ENCODE data around the gene DHX38. TPM values are rescaled to one million over a fixed set of nuclear protein-coding genes. Genes with fewer than 3 reads are reported as not detected.

The DHX38 gene
- total RNA-seq, 4 donors from 2014 or later = 37.6 to 60.8 (median 52.8) TPM

DNA sequence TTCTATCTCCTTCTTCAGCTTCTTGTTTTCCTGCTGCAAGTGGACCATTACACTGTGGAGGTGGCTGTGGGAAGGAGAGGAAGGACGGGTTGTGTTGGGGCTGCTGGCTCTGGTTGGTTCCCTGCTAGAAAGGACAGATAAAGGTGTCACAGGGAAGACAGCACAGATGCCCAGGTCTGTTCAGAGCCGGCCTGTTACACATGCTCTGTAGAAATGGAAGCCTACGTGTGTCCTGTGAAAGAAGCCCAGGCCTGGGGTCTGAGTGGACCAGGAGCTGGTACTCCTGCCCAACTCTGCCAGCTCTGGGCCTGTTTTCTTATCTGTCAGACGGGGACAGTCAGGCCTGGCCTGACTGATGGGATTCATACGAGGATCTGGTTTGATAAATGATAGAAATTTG is 26.4 kb downstream of the DHX38 start:
- in situ Hi-C loops (cut with MboI; ENCODE audit: low pct_ligation_motif_present in 1 of 4, low pct_unique_long_range_greater_than_20kb in 1 of 4, low sequenced_read_pairs in 3 of 4) = loop anchor here in 2 of 4 donors (10.0 to 25.0 kb wide), 2 partner anchors 342 to 345 kb away; no protein-coding TSS in a partner anchor
- Histone ChIP-seq H3K27me3 (no peaks in the 10 kb centered on the region), H3K4me3 (no peak overlapping the region), H3K4me1 (peaks cover 0 to 4% (median under 1%) of the 10 kb centered on the region in 4 donors), H3K9me3 (no peaks in the 10 kb centered on the region), H3K27ac (no peak overlapping the region), H3K36me3 (no peaks in the 10 kb centered on the region)
- 96 to 100% methylated on average over 2 to 5 of the region's 5 CpGs for WGBS, 2 donors (ENCODE audit: low coverage in 1 of 2)
- no peak for DNase-seq
- intact Hi-C loops (cut with DNase I; ENCODE audit: low total_unique reads) = no loop called here
- TF ChIP-seq CTCF (IDR thresholded peaks at IDR 0.05) (no peak), POLR2A (IDR thresholded peaks at IDR 0.05) (no peak), POLR2AphosphoS5 (IDR thresholded peaks at IDR 0.05) (no peak), EP300 (IDR thresholded peaks at IDR 0.05; ENCODE audit: low read depth) (no peak)

DNA sequence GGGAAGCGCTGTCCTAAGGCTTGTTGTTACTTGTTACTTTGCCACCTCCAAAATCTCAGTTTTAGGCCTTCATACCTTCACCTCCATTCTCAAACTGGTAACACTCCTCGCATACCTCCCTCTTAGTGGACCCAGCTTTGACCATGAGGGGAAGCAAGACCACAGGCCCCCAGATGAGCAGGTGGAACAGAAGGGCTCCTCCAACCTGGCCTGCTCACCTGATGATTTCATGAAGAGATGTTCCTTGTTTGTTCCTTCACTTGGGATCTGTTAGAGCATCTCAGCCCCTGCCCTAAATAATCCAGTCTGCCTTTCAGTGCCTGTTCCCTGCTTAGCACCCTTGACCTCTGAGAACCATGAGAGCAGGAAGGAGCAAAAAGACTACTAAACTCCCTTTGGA is 28.7 kb downstream of the DHX38 start:
- TF ChIP-seq POLR2AphosphoS5 (IDR thresholded peaks at IDR 0.05) (no peak), EP300 (IDR thresholded peaks at IDR 0.05; ENCODE audit: low read depth) (no peak), POLR2A (IDR thresholded peaks at IDR 0.05) (no peak), CTCF (IDR thresholded peaks at IDR 0.05) (no peak)
- H3K27ac ChIP-seq = no peak overlapping the region
- no peaks in the 10 kb centered on the region for H3K36me3 ChIP-seq
- no peak for DNase-seq
- peaks cover 0 to 11% (median 5%) of the 10 kb centered on the region in 4 donors for H3K4me1 ChIP-seq
- in situ Hi-C loops (cut with MboI; ENCODE audit: low pct_ligation_motif_present in 1 of 4, low pct_unique_long_range_greater_than_20kb in 1 of 4, low sequenced_read_pairs in 3 of 4) (loop anchor here in 2 of 4 donors (10.0 to 25.0 kb wide), 2 partner anchors 340 to 342 kb away; no protein-coding TSS in a partner anchor), intact Hi-C loops (cut with DNase I; ENCODE audit: low total_unique reads) (no loop called here)
- no peaks in the 10 kb centered on the region for H3K27me3 ChIP-seq
- WGBS, 2 donors (ENCODE audit: low coverage in 1 of 2) = 97 to 100% methylated on average over 2 of the region's 2 CpGs
- no peaks in the 10 kb centered on the region for H3K9me3 ChIP-seq
- no peak overlapping the region for H3K4me3 ChIP-seq

GRCh38 chr16:72122916-72123315 is 29.3 kb downstream of the DHX38 start:
- H3K4me1 ChIP-seq = peaks cover 0 to 11% (median 5%) of the 10 kb centered on the region in 4 donors
- intact Hi-C loops (cut with DNase I; ENCODE audit: low total_unique reads) = no loop called here
- in situ Hi-C loops (cut with MboI; ENCODE audit: low pct_ligation_motif_present in 1 of 4, low pct_unique_long_range_greater_than_20kb in 1 of 4, low sequenced_read_pairs in 3 of 4) = loop anchor here in 2 of 4 donors (10.0 to 25.0 kb wide), 2 partner anchors 339 to 342 kb away; no protein-coding TSS in a partner anchor
- H3K9me3 ChIP-seq = no peaks in the 10 kb centered on the region
- H3K27me3 ChIP-seq = no peaks in the 10 kb centered on the region
- WGBS, 2 donors (ENCODE audit: low coverage in 1 of 2) = 95% methylated on average over 11 of the region's 11 CpGs; no CpG with 5 or more reads in 1 of the 2 donors
- no peak for DNase-seq
- no peak for TF ChIP-seq POLR2AphosphoS5 (IDR thresholded peaks at IDR 0.05)
- TF ChIP-seq CTCF (IDR thresholded peaks at IDR 0.05) = no peak
- no peak for TF ChIP-seq POLR2A (IDR thresholded peaks at IDR 0.05)
- no peak for TF ChIP-seq EP300 (IDR thresholded peaks at IDR 0.05; ENCODE audit: low read depth)
- H3K27ac ChIP-seq = no peak overlapping the region
- no peak overlapping the region for H3K4me3 ChIP-seq
- H3K36me3 ChIP-seq = no peaks in the 10 kb centered on the region

GRCh38 chr16:72123426-72123825 is 29.8 kb downstream of the DHX38 start:
- TF ChIP-seq EP300 (IDR thresholded peaks at IDR 0.05; ENCODE audit: low read depth) (no peak), POLR2AphosphoS5 (IDR thresholded peaks at IDR 0.05) (no peak), CTCF (IDR thresholded peaks at IDR 0.05) (no peak), POLR2A (IDR thresholded peaks at IDR 0.05) (no peak)
- Histone ChIP-seq H3K27me3 (no peaks in the 10 kb centered on the region), H3K9me3 (no peaks in the 10 kb centered on the region), H3K4me1 (peaks cover 0 to 11% (median 5%) of the 10 kb centered on the region in 4 donors), H3K4me3 (no peak overlapping the region), H3K27ac (no peak overlapping the region), H3K36me3 (no peaks in the 10 kb centered on the region)
- intact Hi-C loops (cut with DNase I; ENCODE audit: low total_unique reads) = no loop called here
- in situ Hi-C loops (cut with MboI; ENCODE audit: low pct_ligation_motif_present in 1 of 4, low pct_unique_long_range_greater_than_20kb in 1 of 4, low sequenced_read_pairs in 3 of 4) = loop anchor here in 2 of 4 donors (10.0 to 25.0 kb wide), 2 partner anchors 339 to 341 kb away; no protein-coding TSS in a partner anchor
- no peak for DNase-seq
- 50 to 82% methylated on average over 2 to 8 of the region's 8 CpGs for WGBS, 2 donors (ENCODE audit: low coverage in 1 of 2)

Data from transverse colon (tissue), 4 donors.